Measurements from ENCODE around the gene ETFRF1.

ETFRF1 gene

GRCh38 chr12:25207411-25207810 lies 12.4 kb downstream of the ETFRF1 start:
- no peak overlapping the region for H3K4me3 ChIP-seq (ENCODE audit: low read depth, low read length)
- DNase-seq (ENCODE audit: low read depth): no peak
- TF ChIP-seq CTCF (IDR thresholded peaks at IDR 0.05; ENCODE audit: insufficient read depth, low read depth, low read length, missing control alignments): no peak

GRCh38 chr12:25207846-25208245 lies 12.8 kb downstream of the ETFRF1 start:
- H3K4me3 ChIP-seq (ENCODE audit: low read depth, low read length): no peak overlapping the region
- no peak for DNase-seq (ENCODE audit: low read depth)
- no peak for TF ChIP-seq CTCF (IDR thresholded peaks at IDR 0.05; ENCODE audit: insufficient read depth, low read depth, low read length, missing control alignments)

- TF ChIP-seq CTCF (IDR thresholded peaks at IDR 0.05; ENCODE audit: insufficient read depth, low read depth, low read length, missing control alignments): no peak
- no peak for DNase-seq (ENCODE audit: low read depth)
- H3K4me3 ChIP-seq (ENCODE audit: low read depth, low read length): no peak overlapping the region
These were observed 13.5 kb downstream of the ETFRF1 start for GRCh38 chr12:25208554-25208953.

GRCh38 chr12:25213338-25213737 lies 18.3 kb downstream of the ETFRF1 start:
- no peak overlapping the region for H3K4me3 ChIP-seq (ENCODE audit: low read depth, low read length)
- no peak for TF ChIP-seq CTCF (IDR thresholded peaks at IDR 0.05; ENCODE audit: insufficient read depth, low read depth, low read length, missing control alignments)
- no peak for DNase-seq (ENCODE audit: low read depth)

GRCh38 chr12:25236190-25236589 lies 41.2 kb downstream of the ETFRF1 start:
- TF ChIP-seq CTCF (IDR thresholded peaks at IDR 0.05; ENCODE audit: insufficient read depth, low read depth, low read length, missing control alignments): no peak
- no peak overlapping the region for H3K4me3 ChIP-seq (ENCODE audit: low read depth, low read length)
- DNase-seq (ENCODE audit: low read depth): no peak

- TF ChIP-seq CTCF (IDR thresholded peaks at IDR 0.05; ENCODE audit: insufficient read depth, low read depth, low read length, missing control alignments): no peak
- H3K4me3 ChIP-seq (ENCODE audit: low read depth, low read length): no peak overlapping the region
- no peak for DNase-seq (ENCODE audit: low read depth)
These were observed 41.6 kb downstream of the ETFRF1 start for GRCh38 chr12:25236626-25237025.

GRCh38 chr12:25241167-25242020 lies 46.4 kb downstream of the ETFRF1 start:
- H3K4me3 ChIP-seq (ENCODE audit: low read depth, low read length): no peak overlapping the region
- peak; percentile 64 for DNase-seq (ENCODE audit: low read depth)
- peak; percentile 41 for TF ChIP-seq CTCF (IDR thresholded peaks at IDR 0.05; ENCODE audit: insufficient read depth, low read depth, low read length, missing control alignments)

All from GM12865 (cell line).